Stimulated activated CD4-positive, alpha-beta T cell treated with anti-CD3 and anti-CD28 coated beads, Interleukin-4, amount 100 ng/mL, for 48 hours (primary cell): ENCODE measurements around the gene NR1I2.

Experiments
- DNase-seq, 2 donors: peaks; one replicate each; pipeline ENCODE4 v3.0.0-alpha.2; 2020; ENCODE audit warnings: low read depth in 2 of 2

The NR1I2 gene

DNA sequence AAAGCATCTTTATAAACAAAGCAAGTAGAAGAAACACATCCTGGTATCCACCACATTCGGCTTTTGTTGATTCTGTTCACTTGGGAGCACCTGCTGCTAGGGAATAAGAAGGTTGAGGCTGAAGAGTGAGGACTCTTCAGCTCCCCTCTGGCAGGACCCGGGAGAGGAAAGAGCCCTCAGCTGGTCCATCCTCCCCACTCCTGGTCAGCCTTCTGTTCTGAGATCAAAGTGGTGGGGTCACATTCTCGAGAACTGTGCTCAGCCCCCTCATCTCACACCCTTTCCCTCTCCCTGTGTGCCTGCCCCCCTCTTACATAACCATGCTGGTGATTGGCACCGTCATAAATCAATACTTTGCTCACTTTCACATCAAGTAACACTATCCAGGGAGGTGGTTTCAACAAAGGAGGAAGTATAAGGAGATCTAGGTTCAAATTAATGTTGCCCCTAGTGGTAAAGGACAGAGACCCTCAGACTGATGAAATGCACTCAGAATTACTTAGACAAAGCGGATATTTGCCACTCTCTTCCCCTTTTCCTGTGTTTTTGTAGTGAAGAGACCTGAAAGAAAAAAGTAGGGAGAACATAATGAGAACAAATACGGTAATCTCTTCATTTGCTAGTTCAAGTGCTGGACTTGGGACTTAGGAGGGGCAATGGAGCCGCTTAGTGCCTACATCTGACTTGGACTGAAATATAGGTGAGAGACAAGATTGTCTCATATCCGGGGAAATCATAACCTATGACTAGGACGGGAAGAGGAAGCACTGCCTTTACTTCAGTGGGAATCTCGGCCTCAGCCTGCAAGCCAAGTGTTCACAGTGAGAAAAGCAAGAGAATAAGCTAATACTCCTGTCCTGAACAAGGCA, at the start of gene NR1I2:
Gene NR1I2, plus strand, starts transcription at position 772 of the 869 bp plus-strand sequence.
- DNase-seq, result no peak

GRCh38 chr3:119733812-119734211, 48.1 kb upstream of the NR1I2 start:
- DNase-seq, result no peak

DNA sequence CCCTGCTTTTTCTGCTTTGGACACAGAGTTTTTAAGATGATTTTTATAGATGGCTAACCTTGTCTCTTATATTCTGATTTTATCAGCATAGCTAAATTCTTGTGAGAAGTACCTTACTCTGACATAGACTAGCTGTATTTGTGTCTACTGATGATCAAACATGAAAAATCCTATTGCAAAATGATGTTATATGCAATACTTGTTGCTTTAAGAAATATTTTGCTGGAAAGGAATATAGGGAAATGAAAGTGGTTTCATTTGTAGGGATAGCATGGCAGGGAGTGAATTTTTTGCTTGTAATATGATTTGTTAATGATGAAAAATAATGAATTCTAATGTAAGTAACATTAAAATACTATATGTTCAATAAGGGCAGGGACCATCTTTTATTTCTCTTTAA, 43.2 kb upstream of the NR1I2 start:
- DNase-seq, result no peak

GRCh38 chr3:119741657-119742590, 40.0 kb upstream of the NR1I2 start:
- DNase-seq, result no peak

- no peak for DNase-seq
Observed at GRCh38 chr3:119743921-119744320, 38.0 kb upstream of the NR1I2 start.

DNA sequence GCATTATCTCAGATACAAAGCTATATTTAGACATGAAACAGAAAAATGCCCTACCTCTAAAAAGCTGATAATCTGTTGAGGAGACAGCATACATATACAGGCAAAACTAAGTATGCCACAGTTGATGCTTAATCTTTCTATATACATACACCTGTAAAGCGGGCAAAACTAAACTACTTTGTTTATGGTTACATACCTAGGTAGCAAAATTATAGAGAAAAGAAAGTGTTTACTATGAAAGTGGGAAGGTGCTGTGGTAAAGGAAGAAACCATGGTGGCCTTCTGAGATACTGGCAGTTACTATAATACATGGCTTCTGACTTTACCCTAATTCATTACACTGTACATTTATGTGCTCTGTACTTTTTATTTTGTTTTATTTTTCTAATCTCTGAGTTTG, 36.0 kb upstream of the NR1I2 start:
- DNase-seq, result no peak

DNA sequence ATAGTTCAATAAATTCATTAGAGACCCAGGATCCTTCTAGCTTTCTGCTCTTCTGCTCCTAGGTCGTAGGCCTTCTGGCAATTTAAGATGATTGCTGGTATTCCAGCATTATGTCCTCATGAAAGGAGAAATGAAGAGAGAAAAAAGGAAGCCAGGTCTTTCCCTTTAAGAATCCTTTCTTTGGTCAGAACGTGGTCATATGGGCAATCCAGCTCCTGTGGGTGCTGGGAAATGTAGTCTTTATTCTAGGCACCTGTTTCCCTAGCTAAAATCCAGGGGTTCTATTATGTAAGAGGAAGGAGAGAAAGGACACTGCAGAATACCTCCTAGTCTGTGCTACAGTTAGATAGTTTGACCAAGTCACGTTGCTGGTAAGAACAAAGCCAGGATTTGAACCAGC, 35.5 kb upstream of the NR1I2 start:
- DNase-seq, result no peak

- DNase-seq, result no peak
Observed at GRCh38 chr3:119747357-119747756, 34.5 kb upstream of the NR1I2 start.

GRCh38 chr3:119748991-119749390, 32.9 kb upstream of the NR1I2 start:
- no peak for DNase-seq

DNA sequence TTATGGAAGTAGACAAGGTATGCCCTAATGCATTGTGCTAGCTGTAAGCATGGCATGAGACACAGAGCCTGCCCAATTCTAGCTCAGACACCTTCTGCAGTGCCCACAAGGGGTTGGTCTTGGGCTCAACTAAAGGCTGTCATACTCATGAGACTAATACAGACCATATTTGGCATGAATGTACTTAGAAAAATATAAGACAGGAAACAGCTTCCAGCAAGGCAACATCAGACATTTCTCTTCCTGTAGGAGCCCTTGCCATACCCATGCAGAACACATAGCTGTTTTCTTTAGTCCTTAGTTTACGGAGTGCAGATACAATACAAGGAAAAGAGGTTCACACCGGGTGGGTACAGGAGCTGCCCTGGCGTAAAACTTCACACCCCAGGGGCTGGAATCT, 30.5 kb upstream of the NR1I2 start:
- no peak for DNase-seq

GRCh38 chr3:119759962-119760361, 21.9 kb upstream of the NR1I2 start:
- DNase-seq, result no peak

DNA sequence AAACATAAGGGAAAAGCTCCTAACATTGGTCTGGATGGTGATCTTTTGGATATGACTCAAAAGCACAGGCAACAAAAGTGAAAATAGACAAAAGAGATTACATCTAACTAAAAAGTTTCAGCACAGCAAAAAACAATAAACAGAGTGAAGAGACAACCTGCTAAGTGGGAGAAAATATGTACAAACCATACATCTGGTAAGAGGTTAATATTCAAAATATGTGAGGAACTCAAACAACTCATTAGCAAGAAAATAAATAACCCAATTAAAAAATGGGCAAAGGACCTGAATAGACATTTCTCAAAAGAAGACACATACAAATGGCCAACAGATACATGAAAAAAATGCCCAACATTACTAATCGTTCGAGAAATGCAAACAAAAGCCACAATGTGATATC, 19.0 kb upstream of the NR1I2 start:
- DNase-seq, result no peak

DNA sequence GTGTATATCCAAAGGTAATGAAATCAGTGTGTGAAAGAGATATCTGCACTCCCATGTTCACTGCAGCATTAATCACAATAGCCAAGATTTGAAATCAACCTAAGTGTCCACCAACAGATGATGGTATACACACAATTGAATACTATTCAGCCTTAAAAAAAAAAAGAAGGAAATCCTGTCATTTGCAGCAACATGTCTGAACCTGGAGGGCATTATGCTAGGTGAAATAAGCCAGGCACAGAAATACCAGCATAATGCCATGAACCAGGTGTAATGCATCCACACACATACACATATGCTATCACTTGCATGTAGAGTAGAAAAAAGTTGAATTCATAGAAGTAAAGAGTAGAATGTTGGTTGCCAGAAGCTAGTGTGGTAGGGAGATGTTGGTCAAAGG, 18.4 kb upstream of the NR1I2 start:
- no peak for DNase-seq

DNA sequence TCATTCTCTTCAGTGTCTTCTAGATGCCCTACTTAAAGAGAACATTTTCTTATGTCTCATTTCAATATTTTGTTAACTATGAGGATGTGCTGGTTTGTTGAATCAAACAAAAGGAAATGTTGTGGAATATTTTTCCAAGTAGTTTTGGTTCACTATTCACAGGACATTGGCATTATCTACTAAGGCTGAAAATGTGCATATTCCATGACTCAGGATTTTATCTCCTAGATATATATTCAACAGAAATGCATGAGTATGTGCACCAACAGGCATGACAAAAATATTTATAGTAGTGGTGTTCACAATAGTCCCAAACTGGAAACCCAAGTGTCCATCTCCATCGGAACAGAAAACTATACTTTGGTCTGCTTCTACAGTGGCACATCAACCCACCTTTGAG, 16.7 kb upstream of the NR1I2 start:
- no peak for DNase-seq

DNA sequence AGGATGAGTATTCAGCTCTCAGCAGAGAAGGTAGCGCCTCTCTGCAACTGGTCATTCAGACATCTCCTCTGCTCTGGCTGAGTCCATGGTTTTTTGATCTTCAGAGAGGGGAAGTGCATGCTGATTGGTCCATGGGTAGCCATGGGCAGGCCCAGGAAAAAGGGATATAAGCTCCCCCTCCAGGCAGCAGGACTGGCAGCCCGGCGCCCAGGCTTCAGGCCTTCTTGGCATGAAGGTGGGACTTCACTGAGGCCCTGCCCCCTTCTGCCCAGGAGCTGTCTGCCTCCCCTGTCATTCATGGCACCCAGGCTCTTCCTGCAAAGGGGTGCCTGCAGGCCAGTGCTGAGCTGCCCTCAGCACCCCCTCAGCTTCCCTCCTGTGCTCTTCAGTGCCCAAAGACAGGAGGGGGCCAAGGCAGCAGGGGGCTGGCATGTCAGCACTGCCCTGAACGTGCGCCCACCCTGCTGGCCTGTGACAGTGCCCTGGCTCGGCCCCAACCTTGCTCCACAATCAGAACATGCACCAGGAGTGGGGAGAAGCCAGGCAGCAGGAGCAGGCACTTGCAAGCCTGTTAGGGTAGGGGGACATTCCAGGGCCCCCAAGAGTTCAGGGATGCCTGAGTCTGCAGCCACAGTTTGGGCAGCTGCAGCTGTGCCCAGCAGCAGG, 13.8 kb upstream of the NR1I2 start:
- DNase-seq, result no peak

- DNase-seq, result no peak
Observed at GRCh38 chr3:119768668-119769393, 13.1 kb upstream of the NR1I2 start.

- no peak for DNase-seq
Observed at GRCh38 chr3:119769394-119770149, 12.3 kb upstream of the NR1I2 start.

DNA sequence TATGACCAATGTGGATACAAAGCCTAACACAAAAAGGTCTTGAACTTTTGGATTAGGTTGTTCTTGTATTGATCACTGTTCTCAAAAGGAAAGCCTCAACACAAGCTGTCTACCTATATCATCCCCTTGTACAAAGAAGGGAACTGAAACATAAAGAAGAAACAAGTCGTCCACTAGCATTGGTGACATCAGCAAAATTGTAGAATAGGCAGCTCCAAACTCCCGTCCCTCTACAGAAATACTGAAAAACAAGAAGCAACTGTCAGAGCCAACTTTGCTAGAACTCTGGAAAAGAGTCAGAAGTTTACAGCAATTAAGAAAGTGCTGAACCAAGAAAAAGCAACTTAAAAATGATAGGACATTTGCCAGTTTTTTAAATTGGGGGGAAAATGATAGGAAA, 7.5 kb upstream of the NR1I2 start:
- no peak for DNase-seq

GRCh38 chr3:119776304-119776703, 5.6 kb upstream of the NR1I2 start:
- DNase-seq, result no peak

DNA sequence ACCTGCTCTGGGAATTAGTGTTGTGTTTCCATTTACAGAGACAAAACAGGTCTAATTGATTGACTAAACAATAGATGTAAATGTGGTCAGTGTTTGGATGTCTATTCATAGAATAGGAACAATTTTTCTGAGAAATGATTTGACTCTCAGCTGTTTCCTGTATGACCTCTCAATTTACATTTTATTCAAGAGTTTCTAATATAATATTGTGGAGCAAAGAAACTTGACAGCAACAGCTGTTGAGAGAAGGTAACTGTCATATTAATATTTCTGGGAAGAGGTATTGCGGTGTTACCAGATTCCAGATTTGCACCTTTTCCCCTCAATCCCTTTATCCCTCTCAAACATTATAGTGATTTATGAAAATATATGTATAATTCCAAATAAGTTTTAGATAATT, 3.7 kb upstream of the NR1I2 start:
- DNase-seq, result no peak

DNA sequence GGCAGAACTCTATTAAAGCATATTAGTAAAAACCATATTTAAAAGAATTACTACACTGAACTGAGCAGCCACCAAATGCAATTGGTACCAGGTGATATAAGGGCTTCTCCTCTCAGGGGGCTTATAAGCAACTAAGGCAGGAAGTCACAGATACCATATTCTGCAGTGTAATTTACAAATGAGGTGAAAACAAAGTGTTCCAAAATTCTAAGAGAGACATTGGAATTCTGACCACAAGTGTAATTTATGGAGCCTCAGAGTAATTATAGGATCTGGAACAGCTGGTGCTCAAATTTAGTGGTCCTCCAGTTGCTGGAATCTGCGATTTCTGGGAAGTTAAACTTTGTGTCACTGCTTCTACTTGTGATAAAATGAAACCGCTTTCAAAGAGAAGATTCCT, 3.1 kb upstream of the NR1I2 start:
- DNase-seq, result no peak
